Keratinocyte (primary cell): ENCODE results near the gene ZNF451. TPM values are rescaled to one million over a fixed set of nuclear protein-coding genes. Genes with fewer than 3 reads are reported as not detected.

Source experiments
- DNase-seq: peaks from one replicate; pipeline ENCODE4 v3.0.0-alpha.2; 2011; ENCODE audit warnings: low read depth, missing footprints, low spot score
- FAIRE-seq: peaks from 2 replicates; lab custom pipeline; 2011; peaks lifted over from hg19 to GRCh38; lab: Jason Lieb, UNC
- H2AFZ ChIP-seq: 2 replicates; pipeline ENCODE4 v1.6.0; 2012; ENCODE audit warnings: low read length, control low read depth, inconsistent platforms; ENCODE audit not compliant: control insufficient read depth
- H3K27ac ChIP-seq: 2 replicates; pipeline ENCODE4 v1.5.1; 2011; ENCODE audit warnings: low read length; ENCODE audit not compliant: control insufficient read depth, insufficient read depth
- H3K27me3 ChIP-seq: 3 replicates; pipeline ENCODE4 v1.6.0; 2011; ENCODE audit warnings: low read length; ENCODE audit not compliant: control insufficient read depth, insufficient read depth; ENCODE audit errors: extremely low read depth
- H3K36me3 ChIP-seq, 2 experiments: 2 replicates in 1 of 2; 3 replicates in 1 of 2; pipeline ENCODE4 v1.5.1; 2011; ENCODE audit warnings: low read length in 2 of 2, mild to moderate bottlenecking in 1 of 2; ENCODE audit not compliant: control insufficient read depth in 2 of 2, insufficient read depth in 2 of 2; ENCODE audit errors: extremely low read depth in 1 of 2
- H3K4me1 ChIP-seq: 3 replicates; pipeline ENCODE4 v1.5.1; 2011; ENCODE audit warnings: low read length; ENCODE audit not compliant: control insufficient read depth, insufficient read depth; ENCODE audit errors: extremely low read depth
- H3K4me2 ChIP-seq: 3 replicates; pipeline ENCODE4 v1.6.0; 2011; ENCODE audit warnings: low read depth, low read length; ENCODE audit not compliant: control insufficient read depth, insufficient read depth; ENCODE audit errors: extremely low read depth
- H3K4me3 ChIP-seq, 3 experiments: fragments of 200-600 bp in 1 of 3; sonication (generic) in 1 of 3; 2 replicates in 2 of 3; 3 replicates in 1 of 3; pipeline ENCODE4 v1.5.1; 2011 to 2016; ENCODE audit warnings: low read length in 3 of 3, mild to moderate bottlenecking in 3 of 3, control low read depth in 2 of 3, inconsistent platforms in 1 of 3, low read depth in 1 of 3, mixed read lengths in 1 of 3, mixed run types in 1 of 3, moderate library complexity in 1 of 3; ENCODE audit not compliant: control insufficient read depth in 2 of 3, insufficient read depth in 2 of 3; ENCODE audit errors: extremely low read depth in 1 of 3
- H3K79me2 ChIP-seq: 2 replicates; pipeline ENCODE4 v1.6.0; 2012; ENCODE audit warnings: low read length; ENCODE audit not compliant: control insufficient read depth, insufficient read depth
- H3K9ac ChIP-seq: 3 replicates; pipeline ENCODE4 v1.6.0; 2011; ENCODE audit warnings: low read length; ENCODE audit not compliant: control insufficient read depth, insufficient read depth; ENCODE audit errors: extremely low read depth
- H3K9me1 ChIP-seq: 3 replicates; pipeline ENCODE4 v1.6.0; 2011; ENCODE audit warnings: low read length; ENCODE audit not compliant: control insufficient read depth, insufficient read depth; ENCODE audit errors: extremely low read depth
- H3K9me3 ChIP-seq: 2 replicates; pipeline ENCODE4 v1.5.1; 2012; ENCODE audit warnings: low read depth, low read length; ENCODE audit not compliant: control insufficient read depth
- H4K20me1 ChIP-seq: 3 replicates; pipeline ENCODE4 v1.6.0; 2011; ENCODE audit warnings: low read length; ENCODE audit not compliant: control insufficient read depth, insufficient read depth; ENCODE audit errors: extremely low read depth
- EZH2 ChIP-seq: IDR thresholded peaks from one replicate; pipeline ENCODE4 v1.6.1; 2012; ENCODE audit warnings: inconsistent platforms, mild to moderate bottlenecking, low read length, moderate library complexity
- dilution Hi-C: fragments of 300-500 bp; cut with MboI; formaldehyde crosslinking; loops from one replicate; pipeline ENCODE4 v1.7.0; 2020; ENCODE audit warnings: low sequenced_read_pairs; ENCODE audit not compliant: extremely low pct_ligation_motif_present
- polyA plus RNA-seq, 5 experiments: library from polyadenylated mRNA; depleted of rRNA in 3 of 5; stranded (reverse) in 3 of 5; stranded (forward) in 1 of 5; unstranded in 1 of 5; fragments of >200 nt; gene quantifications; 1 replicate in 1 of 5; 2 replicates in 3 of 5; 3 replicates in 1 of 5; pipeline versions ENCODE4 v1.2.1 to v1.2.3, GENCODE V29; 2011 to 2012; ENCODE audit warnings: missing spikeins in 2 of 5, low read depth in 1 of 5, low replicate concordance in 1 of 5
- TF ChIP-seq, protein P1 (sequence below), 3 experiments: IDR thresholded peaks in 1 of 3; conservative IDR thresholded peaks in 1 of 3; optimal IDR thresholded peaks in 1 of 3; 2 replicates in 2 of 3; 3 replicates in 1 of 3; pipeline versions ENCODE3 to v1.5.1; 2011; ENCODE audit warnings: low read length in 3 of 3, mild to moderate bottlenecking in 3 of 3, moderate library complexity in 2 of 3, control low read depth in 1 of 3, inconsistent platforms in 1 of 3; ENCODE audit not compliant: insufficient read depth in 2 of 3; ENCODE audit errors: extremely low read depth in 1 of 3

Gene ZNF451
- polyA plus RNA-seq, 1 donor (not counting 4 experiments of a cell fraction or from before 2014, with no cell fraction given): 32.1 TPM

- FAIRE-seq (no peak), DNase-seq (no peak)
- no peak overlapping the region for H2AFZ ChIP-seq
- H3K27ac ChIP-seq: no peak overlapping the region
- no peaks in the 10 kb centered on the region for H3K27me3 ChIP-seq
- H3K36me3 ChIP-seq: no peaks in the 10 kb centered on the region
- no peaks in the 10 kb centered on the region for H3K9me1 ChIP-seq
- no peak overlapping the region for H3K9ac ChIP-seq
- H3K4me3 ChIP-seq: no peak overlapping the region
- no peaks in the 10 kb centered on the region for H3K79me2 ChIP-seq
- no peaks in the 10 kb centered on the region for H4K20me1 ChIP-seq
- H3K9me3 ChIP-seq: no peaks in the 10 kb centered on the region
- TF ChIP-seq, protein P1, sequence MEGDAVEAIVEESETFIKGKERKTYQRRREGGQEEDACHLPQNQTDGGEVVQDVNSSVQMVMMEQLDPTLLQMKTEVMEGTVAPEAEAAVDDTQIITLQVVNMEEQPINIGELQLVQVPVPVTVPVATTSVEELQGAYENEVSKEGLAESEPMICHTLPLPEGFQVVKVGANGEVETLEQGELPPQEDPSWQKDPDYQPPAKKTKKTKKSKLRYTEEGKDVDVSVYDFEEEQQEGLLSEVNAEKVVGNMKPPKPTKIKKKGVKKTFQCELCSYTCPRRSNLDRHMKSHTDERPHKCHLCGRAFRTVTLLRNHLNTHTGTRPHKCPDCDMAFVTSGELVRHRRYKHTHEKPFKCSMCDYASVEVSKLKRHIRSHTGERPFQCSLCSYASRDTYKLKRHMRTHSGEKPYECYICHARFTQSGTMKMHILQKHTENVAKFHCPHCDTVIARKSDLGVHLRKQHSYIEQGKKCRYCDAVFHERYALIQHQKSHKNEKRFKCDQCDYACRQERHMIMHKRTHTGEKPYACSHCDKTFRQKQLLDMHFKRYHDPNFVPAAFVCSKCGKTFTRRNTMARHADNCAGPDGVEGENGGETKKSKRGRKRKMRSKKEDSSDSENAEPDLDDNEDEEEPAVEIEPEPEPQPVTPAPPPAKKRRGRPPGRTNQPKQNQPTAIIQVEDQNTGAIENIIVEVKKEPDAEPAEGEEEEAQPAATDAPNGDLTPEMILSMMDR (optimal IDR thresholded peaks at IDR 0.05 in 1 of 3, IDR thresholded peaks at IDR 0.05 in 1 of 3, conservative IDR thresholded peaks at IDR 0.05 in 1 of 3; ENCODE audit: extremely low read depth in 1 of 3, insufficient read depth in 2 of 3, low read length in 3 of 3): no peak
- no peak for TF ChIP-seq EZH2
- H3K4me1 ChIP-seq: no peaks in the 10 kb centered on the region
- dilution Hi-C loops: no loop called here
- H3K4me2 ChIP-seq: no peak overlapping the region
These were observed 17.9 kb upstream of the ZNF451 start for GRCh38 chr6:57072108-57072507.

DNA sequence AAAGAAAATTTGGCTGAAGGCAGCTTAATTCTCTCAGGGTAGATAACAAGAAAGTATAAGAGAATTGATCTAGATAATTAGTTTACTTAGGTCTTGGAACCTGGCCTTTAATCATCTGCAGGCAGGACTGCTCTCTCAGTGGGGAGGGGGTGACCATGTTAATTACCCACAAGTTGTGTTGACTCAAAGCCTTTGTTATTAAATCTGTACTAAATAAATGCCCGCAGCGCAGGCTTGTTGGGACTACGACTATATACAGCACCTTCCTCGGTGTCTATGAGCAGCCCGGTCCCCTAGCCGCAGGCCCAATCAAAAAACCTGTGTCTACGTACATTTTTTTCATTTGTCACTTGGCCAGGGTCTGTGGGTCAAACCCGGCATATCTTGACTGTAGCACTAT, 15.6 kb upstream of the ZNF451 start:
- Histone ChIP-seq H3K4me3 (no peak overlapping the region), H3K36me3 (no peaks in the 10 kb centered on the region), H3K9ac (no peak overlapping the region), H3K9me3 (no peaks in the 10 kb centered on the region), H3K4me1 (no peaks in the 10 kb centered on the region), H3K4me2 (no peak overlapping the region), H2AFZ (no peak overlapping the region), H3K9me1 (no peaks in the 10 kb centered on the region), H3K27ac (no peak overlapping the region), H3K27me3 (no peaks in the 10 kb centered on the region), H4K20me1 (no peaks in the 10 kb centered on the region), H3K79me2 (no peaks in the 10 kb centered on the region)
- TF ChIP-seq EZH2: no peak
- TF ChIP-seq, protein P1 (optimal IDR thresholded peaks at IDR 0.05 in 1 of 3, IDR thresholded peaks at IDR 0.05 in 1 of 3, conservative IDR thresholded peaks at IDR 0.05 in 1 of 3; ENCODE audit: extremely low read depth in 1 of 3, insufficient read depth in 2 of 3, low read length in 3 of 3): no peak
- FAIRE-seq (no peak), DNase-seq (no peak)
- dilution Hi-C loops: no loop called here
